ENCODE measurements around the gene ZIC1.

Gene ZIC1

GRCh38 chr3:147397155-147397874, 11.8 kb upstream of the ZIC1 start:
- DNase-seq, result no peak

- DNase-seq, result no peak
These were observed 11.0 kb upstream of the ZIC1 start for GRCh38 chr3:147397875-147398812.

- no peak for DNase-seq
These were observed 10.2 kb upstream of the ZIC1 start for GRCh38 chr3:147398813-147399534.

GRCh38 chr3:147400111-147400510, 9.1 kb upstream of the ZIC1 start:
- no peak for DNase-seq

GRCh38 chr3:147400999-147401398, 8.2 kb upstream of the ZIC1 start:
- no peak for DNase-seq

GRCh38 chr3:147401421-147401820, 7.7 kb upstream of the ZIC1 start:
- DNase-seq, result no peak

- DNase-seq, result no peak
These were observed 7.0 kb upstream of the ZIC1 start for GRCh38 chr3:147402159-147402558.

GRCh38 chr3:147403511-147403910, 5.7 kb upstream of the ZIC1 start:
- no peak for DNase-seq

- no peak for DNase-seq
These were observed 5.0 kb upstream of the ZIC1 start for GRCh38 chr3:147404000-147404799.

GRCh38 chr3:147404800-147405230, 4.3 kb upstream of the ZIC1 start:
- DNase-seq, result no peak

- no peak for DNase-seq
These were observed 3.7 kb upstream of the ZIC1 start for GRCh38 chr3:147405231-147406027.

- no peak for DNase-seq
These were observed 2.9 kb upstream of the ZIC1 start, which contains the start of gene ZIC4 for GRCh38 chr3:147406028-147406931. Gene ZIC4 (minus strand): TSS chr3:147406543. CDS start chr3:147402797, 3,746 bp downstream.

GRCh38 chr3:147407114-147407497, 2.1 kb upstream of the ZIC1 start:
- DNase-seq, result no peak

GRCh38 chr3:147407498-147408187, 1.5 kb upstream of the ZIC1 start:
- DNase-seq, result no peak

- no peak for DNase-seq
These were observed 721 bp upstream of the ZIC1 start for GRCh38 chr3:147408188-147409100.

- no peak for DNase-seq
These were observed 956 bp downstream of the ZIC1 start for GRCh38 chr3:147410116-147410525.

GRCh38 chr3:147410526-147411237, 1.5 kb downstream of the ZIC1 start:
- DNase-seq, result no peak

- no peak for DNase-seq
These were observed 2.2 kb downstream of the ZIC1 start for GRCh38 chr3:147411238-147411814.
